HepG2 (cell line): ENCODE data around the gene PAFAH1B2. TPM values are rescaled to one million over a fixed set of nuclear protein-coding genes. Genes with fewer than 3 reads are reported as not detected.

Source experiments
- ATAC-seq: fragments of 200-7000 bp; cut with Tn5 transposase; 3 replicates; pipeline ENCODE4 v1.9.1; 2020; ENCODE audit warnings: mild to moderate bottlenecking, moderate library complexity
- BruUV-seq: library from RNA; stranded (reverse); fragments of 400-500 nt; replicated peaks from 2 replicates; lab custom pipeline; 2021; lab: Mats Ljungman, UMichigan
- CTCF ChIA-PET: fragments of 300-600 bp; formaldehyde crosslinking; extraction: SDS; loops from one replicate; lab custom pipeline; 2021; ENCODE audit warnings: low total read pairs, inconsistent platforms, low intra/inter-chr PET ratio; lab: Yijun Ruan, JAX
- POLR2A ChIA-PET: fragments of 350-600 bp; sonication (Branson Sonifier 250); formaldehyde crosslinking; loops from one replicate; lab custom pipeline; 2020; ENCODE audit warnings: antibody characterized with exemption, inconsistent platforms; lab: Yijun Ruan, JAX
- DNase-seq: peaks from one replicate; pipeline ENCODE4 v3.0.0-alpha.2; 2015; ENCODE audit warnings: low spot score
- FAIRE-seq: peaks from 3 replicates; lab custom pipeline; 2011; peaks lifted over from hg19 to GRCh38; lab: Jason Lieb, UNC
- H2AFZ ChIP-seq: one replicate; pipeline ENCODE4 v1.6.1; 2011; ENCODE audit warnings: low read length, inconsistent platforms
- H3K27ac ChIP-seq: fragments of 300-600 bp; 3 replicates; pipeline ENCODE4 v1.8.0; 2011; ENCODE audit warnings: mixed run types, mild to moderate bottlenecking, mixed read lengths, low read length, inconsistent platforms; ENCODE audit not compliant: insufficient read depth; ENCODE audit errors: extremely low read length
- H3K27me3 ChIP-seq, 2 experiments: fragments of 200-600 bp in 1 of 2; 2 replicates in 1 of 2; 3 replicates in 1 of 2; pipeline versions ENCODE4 v1.6.0 to v1.8.0; 2011; ENCODE audit warnings: low read length in 2 of 2, mild to moderate bottlenecking in 2 of 2, moderate library complexity in 2 of 2, inconsistent platforms in 1 of 2; ENCODE audit not compliant: insufficient read depth in 2 of 2, control insufficient read depth in 1 of 2
- H3K36me3 ChIP-seq, 2 experiments: fragments of 200-600 bp in 1 of 2; replicated peaks in 1 of 2; 2 replicates in 1 of 2; 3 replicates in 1 of 2; pipeline versions ENCODE4 v1.5.1 to v1.8.0; 2011; ENCODE audit warnings: low read length in 2 of 2, inconsistent platforms in 1 of 2; ENCODE audit not compliant: insufficient read depth in 2 of 2, control insufficient read depth in 1 of 2
- H3K4me1 ChIP-seq: 2 replicates; pipeline ENCODE4 v1.5.1; 2012; ENCODE audit warnings: low read length, inconsistent platforms; ENCODE audit not compliant: insufficient read depth
- H3K4me2 ChIP-seq: 2 replicates; pipeline ENCODE4 v1.6.0; 2011; ENCODE audit warnings: low read depth, low read length, inconsistent platforms
- H3K4me3 ChIP-seq, 3 experiments: fragments of 200-600 bp in 1 of 3; sonication (generic), shearing (Covaris generic) in 1 of 3; replicated peaks in 1 of 3; 2 replicates each; pipeline ENCODE4 v1.5.1; 2011 to 2016; ENCODE audit warnings: low read length in 3 of 3, inconsistent platforms in 2 of 3, low read depth in 2 of 3, mild to moderate bottlenecking in 2 of 3, control low read depth in 1 of 3, mixed read lengths in 1 of 3; ENCODE audit not compliant: insufficient read depth in 1 of 3
- H3K79me2 ChIP-seq: one replicate; pipeline ENCODE4 v1.6.1; 2011; ENCODE audit warnings: low read length, inconsistent platforms; ENCODE audit not compliant: insufficient read depth
- H3K9ac ChIP-seq: 2 replicates; pipeline ENCODE4 v1.6.0; 2011; ENCODE audit warnings: mild to moderate bottlenecking, low read depth, low read length, inconsistent platforms; ENCODE audit not compliant: insufficient read depth
- H3K9me3 ChIP-seq: 2 replicates; pipeline ENCODE4 v1.5.1; 2012; ENCODE audit warnings: mild to moderate bottlenecking, low read length
- H4K20me1 ChIP-seq: 2 replicates; pipeline ENCODE4 v1.6.0; 2011; ENCODE audit warnings: inconsistent platforms, mild to moderate bottlenecking, low read length, moderate library complexity; ENCODE audit not compliant: insufficient read depth
- ATF7 ChIP-seq, 2 experiments: fragments of 450-650 bp in 1 of 2; sonication (generic) in 1 of 2; formaldehyde crosslinking in 1 of 2; IDR thresholded peaks; 2 replicates each; pipeline versions ENCODE4 v1.4.0 to v1.6.1; 2016 to 2020; ENCODE audit warnings: antibody characterized with exemption in 1 of 2, mild to moderate bottlenecking in 1 of 2, missing genetic modification reagents in 1 of 2
- BRF2 ChIP-seq: sonication (generic); formaldehyde crosslinking; IDR thresholded peaks from 2 replicates; pipeline ENCODE4 v1.8.1; 2022; ENCODE audit warnings: mild to moderate bottlenecking, missing genetic modification reagents
- CBX5 ChIP-seq: sonication (generic); formaldehyde crosslinking; IDR thresholded peaks from 2 replicates; pipeline ENCODE4 v1.4.0; 2020; ENCODE audit warnings: missing genetic modification reagents, borderline replicate concordance
- GZF1 ChIP-seq: sonication (generic); formaldehyde crosslinking; IDR thresholded peaks from 2 replicates; pipeline ENCODE4 v1.5.1; 2020; ENCODE audit warnings: mild to moderate bottlenecking, missing genetic modification reagents
- HES4 ChIP-seq: sonication (generic); formaldehyde crosslinking; IDR thresholded peaks from 2 replicates; pipeline ENCODE4 v1.9.0; 2021; ENCODE audit warnings: mild to moderate bottlenecking, missing genetic modification reagents, borderline replicate concordance
- HNRNPUL1 ChIP-seq: fragments of 200-400 bp; formaldehyde crosslinking; IDR thresholded peaks from 2 replicates; pipeline ENCODE4 v1.6.1; 2017; ENCODE audit warnings: low read depth, mild to moderate bottlenecking, low read length, moderate library complexity
- JUN ChIP-seq: sonication (generic); formaldehyde crosslinking; IDR thresholded peaks from 2 replicates; pipeline ENCODE4 v1.4.0; 2020; ENCODE audit warnings: mild to moderate bottlenecking, missing genetic modification reagents
- WGBS: methylation state at CpG from one replicate; pipeline ENCODE4 v1.1.6; 2017; ENCODE audit warnings: low lambda C conversion rate; 5-methylcytosine and 5-hydroxymethylcytosine counted together
- in situ Hi-C: cut with HindIII; loops from 2 replicates; pipeline ENCODE4 v1.10.0; 2017; ENCODE audit warnings: low pct_unique_long_range_greater_than_20kb; ENCODE audit not compliant: extremely low pct_ligation_motif_present
- intact Hi-C: fragments of 100-400 bp; cut with micrococcal nuclease; formaldehyde crosslinking; loops from one replicate; pipeline ENCODE4 v1.10.0; 2022; ENCODE audit not compliant: unreplicated experiment
- polyA plus RNA-seq, 8 experiments: library from polyadenylated mRNA; depleted of rRNA in 3 of 8; stranded (reverse) in 7 of 8; unstranded in 1 of 8; fragments of >200 nt; fragmentation: Illumina TruSeq in 4 of 8; extraction: Trizol in 4 of 8; gene quantifications; 2 replicates each; pipeline versions ENCODE4 v1.2.1 to v1.2.3, GENCODE V29; 2011 to 2016; ENCODE audit warnings: low read depth in 4 of 8, missing spikeins in 1 of 8, mixed read lengths in 1 of 8; ENCODE audit not compliant: insufficient read depth in 1 of 8
- total RNA-seq, 5 experiments: library from RNA; depleted of rRNA; stranded (reverse); fragments of >200 nt; fragmentation: Illumina TruSeq; extraction: Trizol; gene quantifications; 2 replicates each; pipeline ENCODE4 v1.2.3, GENCODE V29; 2016; ENCODE audit warnings: low read depth in 1 of 5
- TF ChIP-seq, protein P1 (sequence below): sonication (generic); formaldehyde crosslinking; IDR thresholded peaks from 2 replicates; pipeline ENCODE4 v1.4.0; 2020; ENCODE audit warnings: missing genetic modification reagents; ENCODE audit errors: not compliant biosample characterization

PAFAH1B2 gene
- total and polyA plus RNA-seq, 2 of the 13 experiments (the other 11 are each of a cell fraction or from before 2014, with no cell fraction given): 28.8 to 104 TPM

DNA sequence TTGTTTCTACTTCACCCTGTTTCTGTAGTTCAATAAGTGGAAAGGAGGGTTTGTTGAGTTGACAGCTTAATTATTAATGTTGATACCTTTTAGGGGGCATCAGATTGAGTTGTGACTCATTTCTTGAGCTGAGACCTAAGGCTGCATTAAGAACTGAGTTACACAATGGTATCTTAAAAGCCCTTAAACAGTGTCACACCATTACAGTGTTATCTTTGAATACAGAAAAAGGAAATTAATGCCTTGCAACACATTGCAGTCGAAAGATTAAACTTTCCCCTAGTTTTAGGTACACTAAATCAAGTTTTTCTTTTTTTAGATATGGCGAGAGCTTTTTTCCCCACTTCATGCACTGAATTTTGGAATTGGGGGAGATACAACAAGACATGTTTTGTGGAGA lies 16.7 kb downstream of the PAFAH1B2 start:
- no peak for DNase-seq
- BruUV-seq: no TSS peak
- H3K27me3 ChIP-seq: no peaks in the 10 kb centered on the region
- ChIA-PET POLR2A (no interaction called here), CTCF (no interaction called here)
- H3K9ac ChIP-seq: no peak overlapping the region
- intact Hi-C loops (no loop called here), in situ Hi-C loops (no loop called here)
- FAIRE-seq: no peak
- no peaks in the 10 kb centered on the region for H3K4me1 ChIP-seq
- H3K4me2 ChIP-seq: no peak overlapping the region
- H3K9me3 ChIP-seq: no peaks in the 10 kb centered on the region
- TF ChIP-seq HES4 (CRISPR knock-in tag) (no peak), JUN (CRISPR knock-in tag) (no peak), HNRNPUL1 (no peak), BRF2 (CRISPR knock-in tag) (no peak), ATF7 (IDR thresholded peaks at IDR 0.05) (no peak), ATF7 (CRISPR knock-in tag; IDR thresholded peaks at IDR 0.05) (no peak), GZF1 (no peak), CBX5 (CRISPR knock-in tag) (no peak)
- TF ChIP-seq, protein P1, sequence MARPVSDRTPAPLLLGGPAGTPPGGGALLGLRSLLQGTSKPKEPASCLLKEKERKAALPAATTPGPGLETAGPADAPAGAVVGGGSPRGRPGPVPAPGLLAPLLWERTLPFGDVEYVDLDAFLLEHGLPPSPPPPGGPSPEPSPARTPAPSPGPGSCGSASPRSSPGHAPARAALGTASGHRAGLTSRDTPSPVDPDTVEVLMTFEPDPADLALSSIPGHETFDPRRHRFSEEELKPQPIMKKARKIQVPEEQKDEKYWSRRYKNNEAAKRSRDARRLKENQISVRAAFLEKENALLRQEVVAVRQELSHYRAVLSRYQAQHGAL (CRISPR knock-in tag): no peak
- WGBS: 99% methylated on average over 2 of the region's 2 CpGs
- no peak overlapping the region for H2AFZ ChIP-seq
- H3K27ac ChIP-seq: no peak overlapping the region
- no peak overlapping the region for H3K4me3 ChIP-seq
- no peak for ATAC-seq
- H3K36me3 ChIP-seq: peaks cover 17 to 67% of the 10 kb centered on the region in 2 experiments
- H4K20me1 ChIP-seq: peaks cover 33% of the 10 kb centered on the region; the same call in 1 of the 2 replicates
- peaks cover 42% of the 10 kb centered on the region for H3K79me2 ChIP-seq
